ENCODE results near the gene CREB3L2. TPM values are rescaled to one million over a fixed set of nuclear protein-coding genes. Genes with fewer than 3 reads are reported as not detected.

Gene CREB3L2
- total and polyA plus RNA-seq, 7 donors = 2.2 to 14.7 (median 6.7) TPM

DNA sequence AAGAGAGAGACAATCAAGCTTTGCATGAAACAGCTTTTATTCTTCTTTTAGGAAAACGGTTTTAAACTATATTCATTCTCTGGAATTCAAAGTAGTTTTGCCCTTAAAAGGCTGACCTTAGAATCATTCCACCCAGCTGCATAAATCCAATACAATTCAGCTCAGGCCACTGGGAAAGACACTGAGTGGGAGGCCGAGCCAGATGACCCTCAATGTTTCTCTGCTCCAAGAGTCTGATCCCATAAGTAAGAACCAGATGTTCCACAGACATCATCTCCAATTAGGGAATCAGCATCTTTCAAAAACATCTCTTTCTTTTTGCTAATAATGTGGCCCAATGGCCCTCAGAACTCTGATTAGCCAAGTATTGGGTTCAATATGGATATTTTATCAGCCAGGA lies 26.1 kb downstream of the CREB3L2 start:
- Histone ChIP-seq H3K9me3 (no peaks in the 10 kb centered on the region), H3K27me3 (ENCODE audit: insufficient read depth in 3 of 3, low read length in 2 of 3) (no peaks in the 10 kb centered on the region), H3K27ac (peak overlapping the region; percentile 54), H3K36me3 (ENCODE audit: insufficient read depth in 1 of 2, low read depth in 1 of 2) (no peaks in the 10 kb centered on the region), H3K4me1 (peaks cover 19% of the 10 kb centered on the region), H3K4me3 (no peak overlapping the region)
- no peak for DNase-seq
- TF ChIP-seq, protein P1, sequence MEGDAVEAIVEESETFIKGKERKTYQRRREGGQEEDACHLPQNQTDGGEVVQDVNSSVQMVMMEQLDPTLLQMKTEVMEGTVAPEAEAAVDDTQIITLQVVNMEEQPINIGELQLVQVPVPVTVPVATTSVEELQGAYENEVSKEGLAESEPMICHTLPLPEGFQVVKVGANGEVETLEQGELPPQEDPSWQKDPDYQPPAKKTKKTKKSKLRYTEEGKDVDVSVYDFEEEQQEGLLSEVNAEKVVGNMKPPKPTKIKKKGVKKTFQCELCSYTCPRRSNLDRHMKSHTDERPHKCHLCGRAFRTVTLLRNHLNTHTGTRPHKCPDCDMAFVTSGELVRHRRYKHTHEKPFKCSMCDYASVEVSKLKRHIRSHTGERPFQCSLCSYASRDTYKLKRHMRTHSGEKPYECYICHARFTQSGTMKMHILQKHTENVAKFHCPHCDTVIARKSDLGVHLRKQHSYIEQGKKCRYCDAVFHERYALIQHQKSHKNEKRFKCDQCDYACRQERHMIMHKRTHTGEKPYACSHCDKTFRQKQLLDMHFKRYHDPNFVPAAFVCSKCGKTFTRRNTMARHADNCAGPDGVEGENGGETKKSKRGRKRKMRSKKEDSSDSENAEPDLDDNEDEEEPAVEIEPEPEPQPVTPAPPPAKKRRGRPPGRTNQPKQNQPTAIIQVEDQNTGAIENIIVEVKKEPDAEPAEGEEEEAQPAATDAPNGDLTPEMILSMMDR (IDR thresholded peaks at IDR 0.05) = no peak
- WGBS, 3 donors = 47 to 65% (median 53%) methylated on average over 2 of the region's 2 CpGs
- intact Hi-C loops (cut with DNase I) = no loop called here
- no peak for ATAC-seq

GRCh38 chr7:137975221-137975620 lies 26.7 kb downstream of the CREB3L2 start:
- H3K4me1 ChIP-seq = peaks cover 24% of the 10 kb centered on the region
- intact Hi-C loops (cut with DNase I) = no loop called here
- H3K27me3 ChIP-seq (ENCODE audit: insufficient read depth in 3 of 3, low read length in 2 of 3) = no peaks in the 10 kb centered on the region
- peak overlapping the region; percentile 54 for H3K27ac ChIP-seq
- 49 to 64% (median 56%) methylated on average over 3 of the region's 3 CpGs for WGBS, 3 donors
- ATAC-seq = peak in 1 of 4 donors; percentile 38
- TF ChIP-seq, protein P1 (IDR thresholded peaks at IDR 0.05) = no peak
- H3K4me3 ChIP-seq = no peak overlapping the region
- H3K9me3 ChIP-seq = no peaks in the 10 kb centered on the region
- DNase-seq = peak in 1 of 2 donors; percentile 63
- H3K36me3 ChIP-seq (ENCODE audit: insufficient read depth in 1 of 2, low read depth in 1 of 2) = no peaks in the 10 kb centered on the region

GRCh38 chr7:137974766-137975165 lies 27.1 kb downstream of the CREB3L2 start:
- Histone ChIP-seq H3K27me3 (ENCODE audit: insufficient read depth in 3 of 3, low read length in 2 of 3) (no peaks in the 10 kb centered on the region), H3K36me3 (ENCODE audit: insufficient read depth in 1 of 2, low read depth in 1 of 2) (no peaks in the 10 kb centered on the region), H3K9me3 (no peaks in the 10 kb centered on the region), H3K27ac (peak overlapping the region; percentile 54), H3K4me1 (peaks cover 28% of the 10 kb centered on the region), H3K4me3 (no peak overlapping the region)
- TF ChIP-seq, protein P1 (IDR thresholded peaks at IDR 0.05) = no peak
- intact Hi-C loops (cut with DNase I) = no loop called here
- 77 to 84% (median 83%) methylated on average over 2 of the region's 2 CpGs for WGBS, 3 donors
- DNase-seq = no peak
- no peak for ATAC-seq

- peak in 1 of 2 donors; percentile 41 for DNase-seq
- Histone ChIP-seq H3K4me1 (peaks cover 10% of the 10 kb centered on the region), H3K36me3 (ENCODE audit: insufficient read depth in 1 of 2, low read depth in 1 of 2) (no peaks in the 10 kb centered on the region), H3K27ac (no peak overlapping the region), H3K27me3 (ENCODE audit: insufficient read depth in 3 of 3, low read length in 2 of 3) (no peaks in the 10 kb centered on the region), H3K4me3 (no peak overlapping the region), H3K9me3 (no peaks in the 10 kb centered on the region)
- ATAC-seq = peak in 2 of 4 donors; percentile 41 to 55
- WGBS, 3 donors = 34 to 42% (median 35%) methylated on average over 8 of the region's 8 CpGs
- intact Hi-C loops (cut with DNase I) = no loop called here
- TF ChIP-seq, protein P1 (IDR thresholded peaks at IDR 0.05) = no peak
Measured at GRCh38 chr7:137970253-137970975, 31.5 kb downstream of the CREB3L2 start.

GRCh38 chr7:137969828-137970227 lies 32.1 kb downstream of the CREB3L2 start:
- ATAC-seq = no peak
- no peaks in the 10 kb centered on the region for H3K9me3 ChIP-seq

More at GRCh38 chr7:137969828-137970227, 32.1 kb downstream of the CREB3L2 start:
- TF ChIP-seq, protein P1 (IDR thresholded peaks at IDR 0.05) = no peak
- Histone ChIP-seq H3K36me3 (ENCODE audit: insufficient read depth in 1 of 2, low read depth in 1 of 2) (no peaks in the 10 kb centered on the region), H3K4me3 (no peak overlapping the region), H3K4me1 (peaks cover 10% of the 10 kb centered on the region), H3K27me3 (ENCODE audit: insufficient read depth in 3 of 3, low read length in 2 of 3) (no peaks in the 10 kb centered on the region), H3K27ac (no peak overlapping the region)
- 88 to 100% (median 95%) methylated on average over 1 of the region's 1 CpG for WGBS, 3 donors
- DNase-seq = no peak
- intact Hi-C loops (cut with DNase I) = no loop called here

Measured in psoas muscle (tissue), 8 donors.